H1 (cell line): ENCODE measurements around the gene RHBDL2. TPM values are rescaled to one million over a fixed set of nuclear protein-coding genes. Genes with fewer than 3 reads are reported as not detected.

Source experiments
- CTCF ChIA-PET: fragments of 300-600 bp; sonication (Branson Sonifier 250); formaldehyde crosslinking; loops from one replicate; lab custom pipeline; 2021; ENCODE audit not compliant: partially characterized antibody; lab: Charles Lee
- POLR2A ChIA-PET: fragments of 300-600 bp; sonication (Branson Sonifier 250); formaldehyde crosslinking; loops from one replicate; lab custom pipeline; 2021; ENCODE audit warnings: inconsistent platforms; ENCODE audit not compliant: partially characterized antibody; lab: Charles Lee
- DNase-seq, 2 experiments: peaks; one replicate each; pipeline versions ENCODE4 v3.0.0 to v3.0.0-alpha.2; 2010 to 2022; ENCODE audit warnings: low spot score in 2 of 2, low read depth in 1 of 2, mixed read lengths in 1 of 2
- FAIRE-seq: peaks from 2 replicates; lab custom pipeline; 2011; peaks lifted over from hg19 to GRCh38; lab: Jason Lieb, UNC
- H2AFZ ChIP-seq: 2 replicates; pipeline ENCODE4 v1.8.1; 2012; ENCODE audit warnings: low read length, inconsistent platforms
- H2AK5ac ChIP-seq: 2 replicates; pipeline ENCODE4 v1.6.1; 2013; ENCODE audit warnings: low read depth, low read length
- H2BK120ac ChIP-seq: replicated peaks from 2 replicates; pipeline ENCODE3; 2013; ENCODE audit warnings: low read depth, low read length, inconsistent platforms
- H2BK12ac ChIP-seq: 2 replicates; pipeline ENCODE4 v1.6.1; 2013; ENCODE audit warnings: low read depth, low read length
- H2BK15ac ChIP-seq: 2 replicates; pipeline ENCODE4 v1.6.1; 2013; ENCODE audit warnings: low read length
- H2BK20ac ChIP-seq: 2 replicates; pipeline ENCODE4 v1.6.1; 2013; ENCODE audit warnings: low read length
- H2BK5ac ChIP-seq: 2 replicates; pipeline ENCODE4 v1.6.1; 2013; ENCODE audit warnings: low read depth, low read length
- H3K14ac ChIP-seq: 2 replicates; pipeline ENCODE4 v1.6.1; 2013; ENCODE audit warnings: inconsistent platforms; ENCODE audit not compliant: insufficient read length
- H3K18ac ChIP-seq: 2 replicates; pipeline ENCODE4 v1.6.1; 2013; ENCODE audit warnings: low read length; ENCODE audit errors: extremely low read depth
- H3K23ac ChIP-seq: 2 replicates; pipeline ENCODE4 v1.6.1; 2013; ENCODE audit warnings: inconsistent platforms; ENCODE audit not compliant: insufficient read length
- H3K23me2 ChIP-seq: 2 replicates; pipeline ENCODE4 v1.6.1; 2013; ENCODE audit warnings: low read depth, low read length
- H3K27ac ChIP-seq: 2 replicates; pipeline ENCODE4 v1.6.1; 2011; ENCODE audit warnings: low read depth, low read length, inconsistent platforms
- H3K27me3 ChIP-seq, 4 experiments: replicated peaks in 1 of 4; 1 replicate in 1 of 4; 2 replicates in 3 of 4; pipeline versions ENCODE4 v1.6.1 to v1.8.1; 2011 to 2013; ENCODE audit warnings: low read length in 3 of 4, mild to moderate bottlenecking in 3 of 4, inconsistent platforms in 2 of 4, mixed read lengths in 2 of 4, moderate library complexity in 1 of 4; ENCODE audit not compliant: control insufficient read depth in 3 of 4, insufficient read depth in 3 of 4; ENCODE audit errors: extremely low read depth in 1 of 4
- H3K36me3 ChIP-seq, 4 experiments: 2 replicates each; pipeline versions ENCODE4 v1.6.1 to v1.8.1; 2011 to 2013; ENCODE audit warnings: mild to moderate bottlenecking in 4 of 4, low read length in 3 of 4, moderate library complexity in 2 of 4, control low read depth in 1 of 4, inconsistent platforms in 1 of 4; ENCODE audit not compliant: insufficient read depth in 4 of 4, control insufficient read depth in 2 of 4
- H3K4ac ChIP-seq: replicated peaks from 2 replicates; pipeline ENCODE3; 2013; ENCODE audit warnings: low read length, low read depth, mixed read lengths, inconsistent platforms; ENCODE audit not compliant: insufficient read length
- H3K4me1 ChIP-seq, 4 experiments: replicated peaks in 1 of 4; 1 replicate in 1 of 4; 2 replicates in 3 of 4; pipeline versions ENCODE4 v1.6.1 to v1.8.1; 2011 to 2013; ENCODE audit warnings: low read length in 3 of 4, inconsistent platforms in 2 of 4, mixed read lengths in 1 of 4; ENCODE audit not compliant: insufficient read depth in 4 of 4, control insufficient read depth in 3 of 4
- H3K4me2 ChIP-seq, 2 experiments: 2 replicates each; pipeline versions ENCODE4 v1.6.1 to v1.8.1; 2011 to 2013; ENCODE audit warnings: low read depth in 2 of 2, low read length in 2 of 2, control low read depth in 1 of 2, inconsistent platforms in 1 of 2, mild to moderate bottlenecking in 1 of 2; ENCODE audit not compliant: insufficient read depth in 1 of 2
- H3K4me3 ChIP-seq, 4 experiments: fragments of 200-600, 300-600 bp in 1 of 4; sonication (generic), shearing (Covaris generic), sonication (Bioruptor Twin) in 1 of 4; 2 replicates each; pipeline versions ENCODE4 v1.5.1 to v1.8.1; 2011 to 2016; ENCODE audit warnings: low read length in 4 of 4, low read depth in 3 of 4, control low read depth in 2 of 4, inconsistent platforms in 2 of 4, mild to moderate bottlenecking in 2 of 4, mixed read lengths in 1 of 4, moderate library complexity in 1 of 4; ENCODE audit not compliant: insufficient read depth in 2 of 4; ENCODE audit errors: extremely low read depth in 1 of 4
- H3K56ac ChIP-seq: replicated peaks from 2 replicates; pipeline ENCODE3; 2013; ENCODE audit warnings: low read depth, mild to moderate bottlenecking, mixed read lengths, low read length, inconsistent platforms; ENCODE audit not compliant: insufficient read length
- H3K79me1 ChIP-seq: 2 replicates; pipeline ENCODE4 v1.6.1; 2013; ENCODE audit warnings: low read depth, low read length, control low read depth
- H3K79me2 ChIP-seq, 2 experiments: 2 replicates each; pipeline versions ENCODE4 v1.6.1 to v1.8.1; 2012 to 2013; ENCODE audit warnings: low read length in 2 of 2, mild to moderate bottlenecking in 2 of 2, inconsistent platforms in 1 of 2; ENCODE audit not compliant: insufficient read depth in 2 of 2, control insufficient read depth in 1 of 2
- H3K9ac ChIP-seq, 4 experiments: replicated peaks in 1 of 4; 1 replicate in 1 of 4; 2 replicates in 3 of 4; pipeline versions ENCODE4 v1.6.1 to v1.8.1; 2011 to 2013; ENCODE audit warnings: low read depth in 3 of 4, low read length in 3 of 4, control low read depth in 2 of 4, mild to moderate bottlenecking in 2 of 4, moderate library complexity in 2 of 4, inconsistent platforms in 1 of 4; ENCODE audit errors: extremely low read depth in 1 of 4
- H3K9me3 ChIP-seq, 2 experiments: 2 replicates each; pipeline versions ENCODE4 v1.6.1 to v1.8.1; 2012 to 2013; ENCODE audit warnings: mild to moderate bottlenecking in 2 of 2, moderate library complexity in 2 of 2, control low read depth in 1 of 2, inconsistent platforms in 1 of 2, low read depth in 1 of 2, low read length in 1 of 2, mixed read lengths in 1 of 2; ENCODE audit not compliant: insufficient read depth in 2 of 2
- H4K20me1 ChIP-seq, 2 experiments: replicated peaks in 1 of 2; 2 replicates each; pipeline versions ENCODE3 to v1.8.1; 2011 to 2013; ENCODE audit warnings: inconsistent platforms in 2 of 2, low read length in 2 of 2, mild to moderate bottlenecking in 1 of 2; ENCODE audit not compliant: insufficient read depth in 2 of 2, control insufficient read depth in 1 of 2
- H4K5ac ChIP-seq: 2 replicates; pipeline ENCODE4 v1.6.1; 2013; ENCODE audit warnings: low read length, low read depth, mixed read lengths, inconsistent platforms; ENCODE audit not compliant: insufficient read length
- H4K8ac ChIP-seq: 2 replicates; pipeline ENCODE4 v1.8.0; 2013; ENCODE audit warnings: mild to moderate bottlenecking, moderate library complexity, low read length, inconsistent platforms; ENCODE audit not compliant: insufficient read depth; ENCODE audit errors: extremely low read depth
- H4K91ac ChIP-seq: replicated peaks from 2 replicates; pipeline ENCODE3; 2013; ENCODE audit warnings: low read length, mixed read lengths, inconsistent platforms; ENCODE audit not compliant: insufficient read length
- BCL11A ChIP-seq, 2 experiments: IDR thresholded peaks; one replicate each; pipeline ENCODE4 v1.6.1; 2011; ENCODE audit warnings: low read depth in 2 of 2, low read length in 2 of 2, mild to moderate bottlenecking in 2 of 2
- CHD1 ChIP-seq: IDR thresholded peaks from 2 replicates; pipeline ENCODE4 v1.6.1; 2012; ENCODE audit warnings: low read depth, low read length, improper control_type of control experiment
- CREB1 ChIP-seq: IDR thresholded peaks from 2 replicates; pipeline ENCODE4 v1.6.1; 2012; ENCODE audit warnings: inconsistent platforms
- EGR1 ChIP-seq: IDR thresholded peaks from 2 replicates; pipeline ENCODE4 v1.6.1; 2011; ENCODE audit warnings: low read depth, low read length, borderline replicate concordance
- JUN ChIP-seq: IDR thresholded peaks from 2 replicates; pipeline ENCODE4 v1.6.1; 2011; ENCODE audit warnings: low read depth, mild to moderate bottlenecking, improper control_type of control experiment, low read length
- JUND ChIP-seq: IDR thresholded peaks from 2 replicates; pipeline ENCODE4 v1.6.1; 2011; ENCODE audit warnings: mild to moderate bottlenecking, improper control_type of control experiment, low read length
- KDM4A ChIP-seq: IDR thresholded peaks from one replicate; pipeline ENCODE4 v1.7.1; 2012; ENCODE audit warnings: low read depth, mild to moderate bottlenecking, moderate library complexity, low read length, inconsistent platforms; ENCODE audit not compliant: severe bottlenecking
- NANOG ChIP-seq: IDR thresholded peaks from 2 replicates; pipeline ENCODE4 v1.6.1; 2011; ENCODE audit warnings: low read length, low read depth, mild to moderate bottlenecking, inconsistent platforms; ENCODE audit not compliant: insufficient read depth, poor library complexity, severe bottlenecking
- PHF8 ChIP-seq: fragments of 200-600 bp; sonication (generic); conservative IDR thresholded peaks from 2 replicates; pipeline ENCODE4 v1.7.1; 2012; ENCODE audit warnings: low read depth, mild to moderate bottlenecking, inconsistent platforms, low read length, moderate library complexity
- POLR2AphosphoS5 ChIP-seq: IDR thresholded peaks from 2 replicates; pipeline ENCODE4 v1.6.1; 2011; ENCODE audit warnings: low read depth, low read length
- SIRT6 ChIP-seq: IDR thresholded peaks from one replicate; pipeline ENCODE4 v1.7.1; 2012; ENCODE audit warnings: low read length, inconsistent platforms
- SIX5 ChIP-seq: IDR thresholded peaks from 2 replicates; pipeline ENCODE4 v1.6.1; 2011; ENCODE audit warnings: mild to moderate bottlenecking, low read depth, low read length
- SP2 ChIP-seq: IDR thresholded peaks from 2 replicates; pipeline ENCODE4 v1.6.1; 2012; ENCODE audit warnings: mild to moderate bottlenecking, low read length, inconsistent platforms
- TAF1 ChIP-seq: IDR thresholded peaks from 2 replicates; pipeline ENCODE4 v1.6.1; 2011; ENCODE audit warnings: mild to moderate bottlenecking, low read depth, low read length
- WGBS, 2 experiments: shearing (Covaris generic) in 1 of 2; methylation state at CpG; one replicate each; pipeline versions ENCODE4 v1.1.6 to v1.1.7; 2013 to 2015; ENCODE audit warnings: low lambda C conversion rate in 2 of 2, mixed read lengths in 2 of 2, inconsistent platforms in 1 of 2, low coverage in 1 of 2, missing lambda C conversion rate in 1 of 2; ENCODE audit not compliant: insufficient replicate concordance in 2 of 2, insufficient coverage in 1 of 2, insufficient read length in 1 of 2; ENCODE audit errors: extremely low coverage in 1 of 2, missing lambda C conversion rate in 1 of 2; 5-methylcytosine and 5-hydroxymethylcytosine counted together
- polyA plus RNA-seq, 7 experiments: library from polyadenylated mRNA; depleted of rRNA in 3 of 7; stranded (reverse) in 5 of 7; unstranded in 2 of 7; fragments of >200 nt in 5 of 7; fragments of 200-250 nt in 2 of 7; gene quantifications; 1 replicate in 5 of 7; 2 replicates in 1 of 7; 4 replicates in 1 of 7; pipeline versions ENCODE4 v1.2.1 to v1.2.3, GENCODE V29; 2011 to 2013; ENCODE audit warnings: missing spikeins in 2 of 7, mixed read lengths in 2 of 7
- total RNA-seq: library from RNA; stranded (reverse); fragmentation: NEBNext Ultra II Directional; extraction: Animal tissue kit (Norgen Biotek cat#: 25700); gene quantifications from 2 replicates; pipeline ENCODE4 v1.2.1, GENCODE V29; 2021

Gene RHBDL2
- total and polyA plus RNA-seq, 2 of the 8 experiments (the other 6 are each of a cell fraction or from before 2014, with no cell fraction given) = 0.42 to 0.84 TPM

DNA sequence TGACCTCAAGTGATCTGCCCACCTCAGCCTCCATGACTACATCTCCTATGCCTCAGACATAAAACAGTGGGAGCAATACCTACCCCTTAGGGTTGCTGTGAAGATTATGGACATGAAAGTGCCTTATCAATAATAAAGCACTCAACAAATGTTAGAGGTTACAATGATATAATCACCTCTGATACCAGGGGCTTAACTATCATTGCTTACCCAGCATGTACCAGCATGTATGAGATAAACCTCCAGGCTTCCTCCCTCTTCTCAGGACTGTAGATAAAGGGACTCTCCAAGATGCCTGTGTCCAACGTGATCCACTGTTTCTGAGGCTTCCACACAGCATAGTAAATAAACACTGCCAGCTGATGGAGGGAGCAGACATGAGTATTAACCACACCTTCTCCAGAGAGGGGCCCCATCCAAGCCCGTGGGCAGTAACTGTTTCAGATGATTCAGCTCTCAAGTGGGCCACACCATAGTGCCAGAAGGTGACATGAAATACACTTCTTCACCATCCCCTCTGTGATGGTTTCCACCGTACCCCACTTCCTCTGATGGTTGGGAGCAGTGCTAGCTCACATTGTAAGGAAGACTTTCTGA, 26.2 kb downstream of the RHBDL2 start:
- no peaks in the 10 kb centered on the region for H3K36me3 ChIP-seq
- no peak overlapping the region for H3K4ac ChIP-seq
- no peak overlapping the region for H3K56ac ChIP-seq
- H2AFZ ChIP-seq = no peak overlapping the region
- no peak overlapping the region for H2BK12ac ChIP-seq
- no peak overlapping the region for H3K23ac ChIP-seq
- no peak overlapping the region for H4K91ac ChIP-seq
- 97% methylated on average over 3 of the region's 3 CpGs; no CpG with 5 or more reads in 1 of the 2 experiments for WGBS, 2 experiments
- no peaks in the 10 kb centered on the region for H3K79me2 ChIP-seq
- no peak overlapping the region for H2BK15ac ChIP-seq
- DNase-seq (no peak), FAIRE-seq (no peak)
- H3K27me3 ChIP-seq = no peaks in the 10 kb centered on the region
- no peak overlapping the region for H3K9ac ChIP-seq
- no peak overlapping the region for H3K14ac ChIP-seq
- POLR2A ChIA-PET = interaction anchor here (1.2 kb wide), 1 partner anchor 14 kb away, joined by 3 read pairs; no protein-coding TSS in a partner anchor
- H3K79me1 ChIP-seq = no peaks in the 10 kb centered on the region
- CTCF ChIA-PET = interaction anchor here (1.4 kb wide), 1 partner anchor 23 kb away, joined by 3 read pairs; no protein-coding TSS in a partner anchor
- H3K23me2 ChIP-seq = no peaks in the 10 kb centered on the region
- H4K5ac ChIP-seq = no peak overlapping the region
- no peak overlapping the region for H3K4me2 ChIP-seq
- no peak overlapping the region for H4K8ac ChIP-seq
- H3K9me3 ChIP-seq = no peaks in the 10 kb centered on the region
- H2BK20ac ChIP-seq = no peak overlapping the region
- H3K27ac ChIP-seq = no peak overlapping the region
- H3K4me1 ChIP-seq = no peaks in the 10 kb centered on the region
- H3K4me3 ChIP-seq = no peak overlapping the region
- no peak overlapping the region for H2BK5ac ChIP-seq
- no peak overlapping the region for H3K18ac ChIP-seq
- H4K20me1 ChIP-seq = no peaks in the 10 kb centered on the region
- H2BK120ac ChIP-seq = no peak overlapping the region
- H2AK5ac ChIP-seq = no peak overlapping the region
- TF ChIP-seq CREB1 (no peak), CHD1 (no peak), NANOG (no peak), KDM4A (no peak), PHF8 (no peak), SIX5 (no peak), SIRT6 (no peak), JUND (no peak), EGR1 (no peak), SP2 (no peak), JUN (no peak), BCL11A (IDR thresholded peaks at IDR 0.05; ENCODE audit: low read depth in 2 of 2, low read length in 2 of 2) (no peak), POLR2AphosphoS5 (no peak), TAF1 (no peak)
